ENCODE data around the gene ELFN1. TPM values are rescaled to one million over a fixed set of nuclear protein-coding genes. Genes with fewer than 3 reads are reported as not detected.
"Not testable (repeated sequence)": the region's sequence is repeated elsewhere in the genome, so short reads cannot be mapped to it uniquely, and the experiment has no call there.

ELFN1 gene
- total and polyA plus RNA-seq, 4 donors, result 0.43 to 3.5 (median 3.4) TPM

DNA sequence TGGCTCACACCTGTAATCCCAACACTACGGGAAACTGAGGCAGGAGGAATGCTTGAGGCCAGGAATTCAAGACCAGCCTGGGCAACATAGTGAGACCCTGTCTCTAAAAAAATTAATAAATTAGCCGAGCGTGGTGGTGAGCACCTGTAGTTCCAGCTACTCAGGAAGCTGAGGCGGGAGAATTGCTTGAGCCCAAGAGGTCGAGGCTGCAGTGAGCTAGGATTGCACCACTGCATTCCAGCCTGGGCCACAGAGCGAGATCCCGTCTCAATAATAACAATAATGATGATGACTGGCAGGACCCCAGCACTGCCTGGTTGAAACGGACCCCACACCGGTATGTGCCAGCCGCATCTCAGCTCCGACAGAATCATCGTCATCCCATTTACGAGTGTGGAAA is 93.0 kb downstream of the ELFN1 start (continued):
- no peak for TF ChIP-seq NR2F2 (IDR thresholded peaks at IDR 0.05)

DNA sequence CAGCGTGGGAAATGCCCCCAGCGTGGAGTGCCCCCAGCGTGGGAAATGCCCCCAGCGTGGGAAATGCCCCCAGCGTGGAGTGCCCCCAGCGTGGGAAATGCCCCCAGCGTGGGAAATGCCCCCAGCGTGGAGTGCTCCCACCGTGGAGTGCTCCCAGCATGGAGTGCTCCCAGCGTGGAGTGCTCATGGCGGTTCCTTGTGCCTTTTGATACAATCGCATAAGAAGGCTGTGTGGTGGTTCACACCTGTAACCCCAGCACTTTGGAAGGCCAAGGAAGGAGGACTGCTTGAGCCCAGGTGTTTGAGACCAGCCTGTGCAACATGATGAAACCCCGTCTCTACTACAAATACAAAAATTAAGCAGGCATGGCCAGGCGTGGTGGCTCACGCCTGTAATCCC is 93.8 kb downstream of the ELFN1 start:
- H3K4me1 ChIP-seq (ENCODE audit: control insufficient read depth in 4 of 4, insufficient read depth in 4 of 4, low read length in 3 of 4); H3K27ac ChIP-seq (ENCODE audit: low read depth in 1 of 2, low read length in 2 of 2); H3K9ac ChIP-seq (ENCODE audit: low read depth in 1 of 2, low read length in 2 of 2); H3K36me3 ChIP-seq (ENCODE audit: control insufficient read depth in 4 of 4, insufficient read depth in 3 of 4, low read depth in 1 of 4, low read length in 3 of 4); H3K27me3 ChIP-seq (ENCODE audit: control insufficient read depth in 4 of 4, insufficient read depth in 4 of 4, low read length in 3 of 4); H3K4me3 ChIP-seq (ENCODE audit: low read depth in 1 of 3, low read length in 3 of 3); DNase-seq (ENCODE audit: low spot score); H3K9me3 ChIP-seq (ENCODE audit: control insufficient read depth in 4 of 4, low read length in 3 of 4): not testable (repeated sequence)
- 98% methylated on average over 11 of the region's 15 CpGs for WGBS

DNA sequence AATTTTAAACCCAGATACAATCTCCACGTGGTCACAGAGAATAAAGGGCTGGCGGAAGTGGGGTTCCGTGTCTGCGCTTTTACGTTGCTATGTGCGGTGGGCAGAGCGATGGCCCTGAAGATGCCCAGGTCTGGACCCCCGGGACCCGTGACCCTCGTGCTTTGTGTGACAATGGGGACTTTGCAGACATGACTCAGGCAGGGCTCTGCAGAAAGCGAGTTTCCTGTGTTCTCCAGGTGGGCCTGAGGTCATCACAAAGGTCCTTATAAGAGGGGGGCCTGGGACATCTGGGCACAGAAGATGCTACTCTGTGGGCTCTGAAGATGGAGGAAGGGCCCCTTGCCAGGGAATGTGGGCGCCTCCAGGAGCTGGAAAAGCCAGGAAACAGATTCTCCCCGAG is 95.3 kb downstream of the ELFN1 start:
- 90% methylated on average over 13 of the region's 13 CpGs for WGBS
- Histone ChIP-seq H3K9ac (ENCODE audit: low read depth in 1 of 2, low read length in 2 of 2) (no peak overlapping the region), H3K27me3 (ENCODE audit: control insufficient read depth in 4 of 4, insufficient read depth in 4 of 4, low read length in 3 of 4) (no peaks in the 10 kb centered on the region), H3K9me3 (ENCODE audit: control insufficient read depth in 4 of 4, low read length in 3 of 4) (peaks cover 0 to 8% (median 4%) of the 10 kb centered on the region in 4 donors), H3K36me3 (ENCODE audit: control insufficient read depth in 4 of 4, insufficient read depth in 3 of 4, low read depth in 1 of 4, low read length in 3 of 4) (no peaks in the 10 kb centered on the region), H3K4me1 (ENCODE audit: control insufficient read depth in 4 of 4, insufficient read depth in 4 of 4, low read length in 3 of 4) (no peaks in the 10 kb centered on the region), H3K27ac (ENCODE audit: low read depth in 1 of 2, low read length in 2 of 2) (no peak overlapping the region), H3K4me3 (ENCODE audit: low read depth in 1 of 3, low read length in 3 of 3) (no peak overlapping the region)
- no peak for TF ChIP-seq GABPA (IDR thresholded peaks at IDR 0.05 in 1 of 2, conservative IDR thresholded peaks at IDR 0.05 in 1 of 2)
- TF ChIP-seq SP1 (IDR thresholded peaks at IDR 0.05), result no peak
- no peak for DNase-seq (ENCODE audit: low spot score)

DNA sequence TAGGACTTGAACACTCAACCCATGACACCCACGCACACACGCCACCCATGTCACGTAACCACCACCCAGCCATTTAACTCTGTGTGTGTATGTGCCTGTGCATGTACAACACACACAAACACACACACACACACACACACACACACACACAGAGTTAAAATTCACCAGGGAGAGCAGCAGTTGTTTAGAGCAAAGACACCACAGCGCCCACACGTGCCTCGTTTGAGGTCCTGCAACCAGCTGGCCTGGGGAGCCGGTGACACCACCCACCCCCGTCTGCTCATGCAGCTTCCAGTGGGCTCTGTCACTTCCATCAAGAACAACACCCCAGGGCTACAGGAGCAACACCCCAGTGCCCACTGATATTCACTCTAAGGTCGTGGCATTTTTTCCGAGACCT is 97.4 kb downstream of the ELFN1 start:
- WGBS, result 64% methylated on average over 10 of the region's 10 CpGs
- Histone ChIP-seq H3K9me3 (ENCODE audit: control insufficient read depth in 4 of 4, low read length in 3 of 4) (peaks cover 0 to 7% (median 4%) of the 10 kb centered on the region in 4 donors), H3K9ac (ENCODE audit: low read depth in 1 of 2, low read length in 2 of 2) (no peak overlapping the region)

DNA sequence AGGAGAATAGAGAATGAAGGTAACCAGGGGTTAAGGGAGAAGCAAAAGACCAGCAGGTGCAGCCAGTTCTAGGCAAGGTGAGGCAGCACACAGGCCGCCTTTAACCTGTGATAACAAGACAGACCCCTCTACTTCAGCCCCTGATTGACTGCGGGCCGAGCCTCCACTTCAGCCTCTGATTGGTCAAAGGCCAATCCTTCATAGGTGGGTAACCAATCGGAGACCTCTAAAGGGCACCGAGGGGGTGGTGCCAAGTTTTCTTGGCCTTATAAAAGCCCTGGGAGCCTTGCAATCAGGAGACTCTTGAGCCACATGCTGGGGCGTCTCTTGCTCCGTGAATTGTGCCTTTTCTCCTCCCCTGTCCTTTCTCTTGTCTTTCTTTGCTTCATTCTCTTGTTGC is 98.8 kb downstream of the ELFN1 start:
- Histone ChIP-seq H3K9me3 (ENCODE audit: control insufficient read depth in 4 of 4, low read length in 3 of 4) (peaks cover 0 to 2% (median under 1%) of the 10 kb centered on the region in 4 donors), H3K4me3 (ENCODE audit: low read depth in 1 of 3, low read length in 3 of 3) (no peak overlapping the region), H3K36me3 (ENCODE audit: control insufficient read depth in 4 of 4, insufficient read depth in 3 of 4, low read depth in 1 of 4, low read length in 3 of 4) (no peaks in the 10 kb centered on the region), H3K27me3 (ENCODE audit: control insufficient read depth in 4 of 4, insufficient read depth in 4 of 4, low read length in 3 of 4) (no peaks in the 10 kb centered on the region), H3K4me1 (ENCODE audit: control insufficient read depth in 4 of 4, insufficient read depth in 4 of 4, low read length in 3 of 4) (no peaks in the 10 kb centered on the region), H3K27ac (ENCODE audit: low read depth in 1 of 2, low read length in 2 of 2) (no peak overlapping the region), H3K9ac (ENCODE audit: low read depth in 1 of 2, low read length in 2 of 2) (no peak overlapping the region)
- 92% methylated on average over 7 of the region's 7 CpGs for WGBS
- no peak for TF ChIP-seq HNF4A (conservative IDR thresholded peaks at IDR 0.05)
- no peak for TF ChIP-seq RXRA (IDR thresholded peaks at IDR 0.05)
- TF ChIP-seq NR2F2 (IDR thresholded peaks at IDR 0.05), result no peak
- TF ChIP-seq, protein P1, sequence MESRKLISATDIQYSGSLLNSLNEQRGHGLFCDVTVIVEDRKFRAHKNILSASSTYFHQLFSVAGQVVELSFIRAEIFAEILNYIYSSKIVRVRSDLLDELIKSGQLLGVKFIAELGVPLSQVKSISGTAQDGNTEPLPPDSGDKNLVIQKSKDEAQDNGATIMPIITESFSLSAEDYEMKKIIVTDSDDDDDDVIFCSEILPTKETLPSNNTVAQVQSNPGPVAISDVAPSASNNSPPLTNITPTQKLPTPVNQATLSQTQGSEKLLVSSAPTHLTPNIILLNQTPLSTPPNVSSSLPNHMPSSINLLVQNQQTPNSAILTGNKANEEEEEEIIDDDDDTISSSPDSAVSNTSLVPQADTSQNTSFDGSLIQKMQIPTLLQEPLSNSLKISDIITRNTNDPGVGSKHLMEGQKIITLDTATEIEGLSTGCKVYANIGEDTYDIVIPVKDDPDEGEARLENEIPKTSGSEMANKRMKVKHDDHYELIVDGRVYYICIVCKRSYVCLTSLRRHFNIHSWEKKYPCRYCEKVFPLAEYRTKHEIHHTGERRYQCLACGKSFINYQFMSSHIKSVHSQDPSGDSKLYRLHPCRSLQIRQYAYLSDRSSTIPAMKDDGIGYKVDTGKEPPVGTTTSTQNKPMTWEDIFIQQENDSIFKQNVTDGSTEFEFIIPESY (IDR thresholded peaks at IDR 0.05), result no peak
- TF ChIP-seq TAF1 (conservative IDR thresholded peaks at IDR 0.05), result no peak
- TF ChIP-seq CTCF (IDR thresholded peaks at IDR 0.05; ENCODE audit: low read depth, low read length, missing input control), result no peak
- TF ChIP-seq FOXA2 (IDR thresholded peaks at IDR 0.05), result no peak
- no peak for TF ChIP-seq RAD21 (IDR thresholded peaks at IDR 0.05)
- TF ChIP-seq SP1 (IDR thresholded peaks at IDR 0.05), result no peak
- TF ChIP-seq HNF4G (IDR thresholded peaks at IDR 0.05), result no peak
- no peak for TF ChIP-seq JUND (IDR thresholded peaks at IDR 0.05)
- TF ChIP-seq YY1 (IDR thresholded peaks at IDR 0.05), result no peak
- no peak for TF ChIP-seq MAX (IDR thresholded peaks at IDR 0.05)
- TF ChIP-seq GABPA (IDR thresholded peaks at IDR 0.05 in 1 of 2, conservative IDR thresholded peaks at IDR 0.05 in 1 of 2), result no peak
- TF ChIP-seq EGR1 (IDR thresholded peaks at IDR 0.05; ENCODE audit: low read depth in 2 of 2), result no peak
- no peak for DNase-seq (ENCODE audit: low spot score)

More for the DNA sequence above, 97.4 kb downstream of the ELFN1 start:
- H3K36me3 ChIP-seq (ENCODE audit: control insufficient read depth in 4 of 4, insufficient read depth in 3 of 4, low read depth in 1 of 4, low read length in 3 of 4), result no peaks in the 10 kb centered on the region
- no peak overlapping the region for H3K4me3 ChIP-seq (ENCODE audit: low read depth in 1 of 3, low read length in 3 of 3)
- H3K4me1 ChIP-seq (ENCODE audit: control insufficient read depth in 4 of 4, insufficient read depth in 4 of 4, low read length in 3 of 4), result no peaks in the 10 kb centered on the region
- no peak for TF ChIP-seq EGR1 (IDR thresholded peaks at IDR 0.05; ENCODE audit: low read depth in 2 of 2)
- no peak for TF ChIP-seq FOXA1 (IDR thresholded peaks at IDR 0.05)
- TF ChIP-seq SP1 (IDR thresholded peaks at IDR 0.05), result no peak
- TF ChIP-seq, protein P1 (IDR thresholded peaks at IDR 0.05), result no peak
- TF ChIP-seq RAD21 (IDR thresholded peaks at IDR 0.05), result peak in 1 of 2 donors; percentile 37
- H3K27me3 ChIP-seq (ENCODE audit: control insufficient read depth in 4 of 4, insufficient read depth in 4 of 4, low read length in 3 of 4), result no peaks in the 10 kb centered on the region
- DNase-seq (ENCODE audit: low spot score), result no peak
- no peak overlapping the region for H3K27ac ChIP-seq (ENCODE audit: low read depth in 1 of 2, low read length in 2 of 2)
